NOMO-1 treated with dmso at 0.1 percent for 144 hours (cell line): ENCODE measurements around the gene WDR18.
A peak's percentile ranks its signal among the peaks of the same experiment; 100 is the strongest.
"Not testable (repeated sequence)": the region's sequence is repeated elsewhere in the genome, so short reads cannot be mapped to it uniquely, and the experiment has no call there.

Experiments used
- DNase-seq: peaks from one replicate; lab custom pipeline; 2025; ENCODE audit not compliant: unreplicated experiment; lab: John Stamatoyannopoulos, UW

The WDR18 gene

GRCh38 chr19:1018932-1019615 lies 34.9 kb downstream of the WDR18 start:
- DNase-seq = no peak

- no peak for DNase-seq
These were observed 35.4 kb downstream of the WDR18 start for GRCh38 chr19:1019616-1019961.

DNA sequence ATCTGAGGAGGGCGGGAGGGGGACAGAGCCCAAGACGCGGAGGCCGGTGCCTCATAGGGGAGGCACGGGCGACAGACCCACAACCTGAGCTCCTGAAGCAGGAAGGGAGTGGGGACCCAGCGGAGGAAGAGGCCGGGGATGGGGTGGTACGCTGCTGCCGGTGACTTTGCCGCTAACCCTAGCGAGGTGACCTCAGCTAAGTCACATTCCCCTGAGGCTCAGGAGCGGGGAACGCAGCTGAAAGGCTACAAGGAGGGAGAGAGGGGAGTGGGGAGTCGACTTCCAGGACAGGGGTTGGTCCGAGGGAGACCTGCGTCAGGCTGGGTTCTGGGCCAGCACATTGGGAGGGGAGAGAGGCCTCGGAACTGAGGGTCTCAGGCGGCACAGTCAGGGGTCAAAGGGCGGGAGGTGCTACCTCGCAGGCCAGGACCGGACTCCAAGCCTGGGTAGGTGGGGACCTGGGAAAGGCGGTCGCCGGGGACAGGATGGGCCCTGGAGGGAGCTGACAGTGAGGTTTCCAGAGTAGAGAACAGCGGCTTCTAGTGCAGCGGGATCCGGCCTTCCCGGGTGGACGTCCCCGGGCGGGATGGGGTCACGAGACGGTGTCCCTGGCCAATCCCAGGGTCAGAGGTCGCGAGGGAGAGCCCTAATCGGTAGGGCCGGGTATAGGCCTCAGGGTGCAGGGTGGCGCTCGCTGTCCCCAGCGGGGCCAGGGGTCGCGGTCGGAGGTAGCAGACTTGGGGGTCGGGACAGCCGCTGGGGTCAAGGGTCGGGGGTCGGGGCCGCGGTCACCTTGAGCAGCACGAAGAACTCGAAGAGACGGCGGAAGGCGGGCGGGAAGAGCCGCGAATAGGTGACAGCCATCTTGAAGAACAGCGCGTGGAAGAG lies 36.1 kb downstream of the WDR18 start:
- DNase-seq = no peak

DNA sequence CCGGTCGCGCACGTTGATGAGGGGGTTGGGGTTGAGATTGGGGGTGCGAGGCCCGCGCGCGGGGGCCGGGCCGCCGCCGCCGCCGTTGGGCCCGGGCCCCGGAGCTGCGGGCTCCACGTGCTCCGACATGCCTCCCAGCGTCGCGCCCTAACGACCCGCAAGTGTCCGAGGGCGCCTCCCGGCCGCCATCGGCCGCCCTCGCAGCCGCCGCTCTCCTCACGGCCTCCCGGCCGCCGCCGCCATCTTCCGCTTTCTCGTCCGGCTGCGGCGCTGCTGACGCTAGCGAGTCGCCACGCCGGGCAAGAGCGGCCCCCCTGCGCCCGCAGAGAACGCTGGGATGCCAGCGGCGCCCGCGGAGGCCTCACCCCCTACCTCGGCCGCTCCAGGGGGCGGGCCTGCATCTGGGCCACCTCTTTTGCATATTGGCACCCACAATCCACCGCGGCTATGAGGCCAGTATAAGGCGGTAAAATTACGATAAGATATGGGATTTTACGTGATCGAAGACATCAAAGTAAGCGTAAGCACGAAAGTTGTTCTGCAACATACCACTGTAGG lies 36.8 kb downstream of the WDR18 start, which contains the start of gene TMEM259:
TMEM259 (minus strand) TSS at position 256 of the 558 bp plus-strand sequence; CDS start at position 129, 127 bp downstream.
- DNase-seq = peak; percentile 95

GRCh38 chr19:1023883-1024188 lies 39.7 kb downstream of the WDR18 start:
- not testable (repeated sequence) for DNase-seq

DNA sequence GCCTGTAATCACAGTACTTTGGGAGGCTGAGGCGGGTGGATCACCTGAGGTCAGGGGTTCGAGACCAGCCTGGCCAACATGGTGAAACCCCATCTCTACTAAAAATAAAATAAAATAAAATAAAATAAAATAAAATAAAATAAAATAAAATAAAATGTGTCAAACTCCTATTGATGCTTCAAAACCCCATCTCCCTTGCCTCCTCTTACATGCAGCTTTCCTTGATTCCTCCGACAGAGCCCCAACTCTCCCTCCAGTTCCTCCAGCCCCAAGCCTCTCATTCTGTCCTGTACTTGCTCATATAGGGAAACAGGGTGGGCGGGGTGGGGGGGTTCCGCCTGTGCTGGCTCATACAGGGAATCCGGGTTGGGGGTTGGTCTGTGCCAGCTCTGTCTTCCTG lies 40.9 kb downstream of the WDR18 start:
- DNase-seq = not testable (repeated sequence)

DNA sequence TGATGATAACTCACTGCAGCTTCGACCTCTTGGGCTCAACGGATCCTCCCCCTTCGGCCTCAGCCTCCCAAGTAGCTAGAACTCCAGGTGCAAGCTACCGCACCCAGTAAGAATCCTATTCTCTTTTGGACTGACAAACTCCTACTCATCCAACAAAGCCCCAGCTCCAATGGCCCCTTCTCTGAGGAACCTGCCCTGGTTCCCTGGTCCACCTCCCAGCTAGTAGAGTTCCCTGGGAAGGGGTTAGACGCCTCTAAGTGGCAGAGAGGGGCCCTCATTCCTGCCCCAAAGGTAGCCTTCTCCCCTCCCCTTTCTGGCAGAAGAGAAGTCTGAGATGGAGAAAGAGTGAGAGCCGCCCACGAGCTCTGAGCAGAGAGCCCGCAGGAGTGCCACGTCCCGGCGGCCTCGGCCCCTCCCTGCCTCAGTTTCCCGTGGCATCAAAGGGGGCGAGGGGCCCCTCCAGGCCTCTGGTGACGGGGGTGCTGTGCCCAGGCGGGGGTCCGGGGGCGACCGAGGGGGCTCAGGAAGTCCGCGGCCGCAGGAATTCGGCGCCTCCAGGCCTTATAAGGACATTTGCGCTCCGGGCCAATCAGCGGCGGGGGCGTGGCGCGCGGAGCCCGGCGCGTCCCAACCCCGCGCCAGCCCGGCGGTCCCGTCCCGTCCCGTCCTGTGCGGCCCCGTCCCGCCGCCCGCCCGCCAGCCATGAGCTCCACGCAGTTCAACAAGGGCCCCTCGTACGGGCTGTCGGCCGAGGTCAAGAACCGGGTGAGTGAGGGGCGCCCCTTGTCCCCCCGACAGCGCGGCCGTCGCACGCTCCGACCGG lies 42.0 kb downstream of the WDR18 start, which contains the start of gene CNN2:
CNN2 (plus strand) TSS at position 649 of the 823 bp plus-strand sequence; CDS start at position 703, 54 bp downstream.
- DNase-seq = peak; percentile 48

DNA sequence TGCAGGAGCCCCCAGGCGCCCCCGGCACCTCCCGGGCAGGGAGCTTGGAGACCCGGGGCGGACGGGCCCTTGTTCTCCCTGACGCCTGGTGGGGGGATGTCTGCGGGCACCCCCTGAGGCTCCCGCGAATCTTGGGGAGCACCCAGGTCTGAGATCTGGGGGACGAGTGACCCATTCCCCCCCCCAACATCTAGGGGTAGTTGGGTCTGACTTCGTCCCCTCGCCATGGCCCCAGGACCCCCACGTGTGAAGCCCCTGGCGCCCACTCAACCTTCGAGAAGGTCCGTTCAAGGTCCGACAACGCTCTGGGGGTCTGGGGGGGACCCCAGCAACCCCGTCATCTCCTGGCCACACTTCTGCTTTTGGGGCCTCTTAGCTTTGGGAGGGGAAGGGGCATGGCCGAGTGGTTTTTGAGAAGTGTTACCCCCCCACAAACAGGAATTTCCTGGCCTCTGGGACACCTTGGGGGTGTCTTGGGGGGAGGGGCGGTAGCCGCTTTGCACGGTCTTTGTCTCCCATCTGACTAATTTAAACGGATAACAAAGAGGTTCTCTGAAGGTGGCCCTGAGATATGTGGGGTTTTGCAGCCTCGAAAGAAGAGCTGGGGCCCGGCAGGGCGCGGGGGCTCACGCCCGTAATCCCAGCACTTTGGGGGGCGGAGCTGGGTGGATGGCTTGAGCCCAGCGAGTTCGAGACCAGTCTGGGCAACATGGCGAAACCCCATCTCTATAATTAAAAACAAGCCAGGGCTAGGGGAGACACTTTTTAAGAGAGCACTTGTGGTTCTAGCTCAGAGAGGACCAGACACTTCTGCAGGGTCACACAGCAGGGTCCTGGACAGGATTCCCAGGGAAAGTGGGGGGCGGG lies 42.9 kb downstream of the WDR18 start:
- DNase-seq = no peak

GRCh38 chr19:1027650-1028061 lies 43.5 kb downstream of the WDR18 start:
- DNase-seq = no peak

GRCh38 chr19:1028062-1028926 lies 44.1 kb downstream of the WDR18 start:
- peak; percentile 66 for DNase-seq

GRCh38 chr19:1032264-1032867 lies 48.2 kb downstream of the WDR18 start:
- DNase-seq = no peak

- no peak for DNase-seq
These were observed 52.0 kb downstream of the WDR18 start for GRCh38 chr19:1035998-1036621.

- DNase-seq = peak; percentile 72
These were observed 53.5 kb downstream of the WDR18 start for GRCh38 chr19:1037621-1038064.

GRCh38 chr19:1038978-1039645 lies 55.0 kb downstream of the WDR18 start:
- DNase-seq = no peak

GRCh38 chr19:1039646-1040475 lies 55.7 kb downstream of the WDR18 start, which contains the start of gene ABCA7:
Gene ABCA7, plus strand, starts transcription at chr19:1040107. Its CDS starts 1,255 bp downstream, at chr19:1041362.
- peak; percentile 98 for DNase-seq

DNA sequence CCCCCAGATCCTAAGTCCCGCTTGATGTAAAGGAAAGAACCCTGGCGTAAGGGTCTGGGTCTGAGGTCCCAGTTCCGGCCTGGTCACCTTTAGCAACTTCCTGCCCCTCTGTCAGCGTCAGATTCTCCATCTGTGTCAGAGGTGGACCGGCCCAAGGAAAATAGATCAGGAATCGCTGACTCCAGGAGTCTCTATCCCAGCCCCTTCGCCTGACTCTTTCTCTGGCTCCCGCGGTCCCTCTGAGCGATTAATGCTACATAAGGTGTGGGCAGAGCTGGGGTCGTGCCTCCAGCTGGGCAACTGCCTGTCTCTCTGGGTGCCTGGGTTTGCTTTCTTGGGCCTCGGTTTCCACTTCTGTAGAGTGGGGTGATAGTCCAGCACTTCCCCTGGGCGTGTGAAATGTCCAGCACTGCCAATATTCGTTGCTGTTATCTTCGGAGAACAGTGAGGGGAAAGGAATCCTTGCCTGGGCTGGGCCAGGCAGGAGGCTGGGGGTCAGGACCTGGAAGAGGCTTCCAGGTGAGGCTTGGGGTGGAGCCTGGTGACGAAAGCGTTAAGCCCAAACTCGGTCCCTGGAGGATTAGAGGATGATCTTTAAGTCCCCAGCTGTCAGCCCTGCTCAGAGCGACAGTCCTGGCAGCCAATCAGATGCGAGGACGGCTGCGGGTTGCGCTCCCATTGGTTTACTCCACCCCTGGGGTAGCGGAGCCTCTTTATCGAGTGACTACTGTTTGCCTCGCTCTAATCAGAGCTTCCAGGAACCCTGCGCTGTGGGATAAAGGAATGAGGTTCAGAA lies 56.5 kb downstream of the WDR18 start:
- peak; percentile 71 for DNase-seq
